DND-41 (cell line): Measurements from ENCODE around the gene LAMC3.
"Not testable (repeated sequence)": the region's sequence is repeated elsewhere in the genome, so short reads cannot be mapped to it uniquely, and the experiment has no call there.

Source experiments
- ATAC-seq: fragments of 200-7000 bp; cut with Tn5 transposase; 3 replicates; pipeline ENCODE4 v1.9.1; 2021; ENCODE audit warnings: low read depth; ENCODE audit not compliant: insufficient read depth
- DNase-seq: peaks from one replicate; pipeline ENCODE4 v3.0.0-alpha.2; 2020
- H2AFZ ChIP-seq: 2 replicates; pipeline ENCODE4 v1.6.0; 2012; ENCODE audit warnings: low read depth, low read length
- H3K27ac ChIP-seq: 2 replicates; pipeline ENCODE4 v1.5.1; 2012; ENCODE audit warnings: low read length, inconsistent platforms
- H3K27me3 ChIP-seq: fragments of 200-600 bp; sonication (generic); 2 replicates; pipeline ENCODE4 v1.6.0; 2012; ENCODE audit warnings: low read length, mild to moderate bottlenecking, inconsistent platforms; ENCODE audit not compliant: insufficient read depth, poor library complexity
- H3K36me3 ChIP-seq: 2 replicates; pipeline ENCODE4 v1.5.1; 2012; ENCODE audit warnings: low read length, inconsistent platforms; ENCODE audit not compliant: insufficient read depth
- H3K4me1 ChIP-seq: 2 replicates; pipeline ENCODE4 v1.5.1; 2012; ENCODE audit warnings: mild to moderate bottlenecking, low read length; ENCODE audit not compliant: insufficient read depth
- H3K4me2 ChIP-seq: 2 replicates; pipeline ENCODE4 v1.6.0; 2012; ENCODE audit warnings: mild to moderate bottlenecking, moderate library complexity, low read length, inconsistent platforms; ENCODE audit not compliant: insufficient read depth
- H3K4me3 ChIP-seq, 2 experiments: fragments of 200-600 bp in 1 of 2; shearing (Covaris generic) in 1 of 2; 2 replicates each; pipeline ENCODE4 v1.5.1; 2012 to 2016; ENCODE audit warnings: inconsistent platforms in 2 of 2, low read length in 2 of 2, mild to moderate bottlenecking in 2 of 2, low read depth in 1 of 2, moderate library complexity in 1 of 2
- H3K79me2 ChIP-seq: 2 replicates; pipeline ENCODE4 v1.6.0; 2012; ENCODE audit warnings: low read length, inconsistent platforms; ENCODE audit not compliant: insufficient read depth
- H3K9ac ChIP-seq: 2 replicates; pipeline ENCODE4 v1.6.0; 2012; ENCODE audit warnings: low read depth, mild to moderate bottlenecking, inconsistent platforms, low read length, moderate library complexity
- H3K9me3 ChIP-seq: 2 replicates; pipeline ENCODE4 v1.5.1; 2012; ENCODE audit warnings: low read length, moderate library complexity, mild to moderate bottlenecking, inconsistent platforms; ENCODE audit not compliant: insufficient read depth, severe bottlenecking
- H4K20me1 ChIP-seq: 2 replicates; pipeline ENCODE4 v1.6.0; 2012; ENCODE audit warnings: low read length; ENCODE audit not compliant: insufficient read depth
- CTCF ChIP-seq: IDR thresholded peaks from 2 replicates; pipeline ENCODE4 v1.5.1; 2012; ENCODE audit warnings: borderline replicate concordance, low read length, moderate library complexity, mild to moderate bottlenecking; ENCODE audit not compliant: poor library complexity, severe bottlenecking; ENCODE audit errors: extremely low read depth
- EZH2 ChIP-seq: IDR thresholded peaks from 3 replicates; pipeline ENCODE4 v1.6.1; 2012; ENCODE audit warnings: borderline replicate concordance, low read depth, mild to moderate bottlenecking, moderate library complexity, low read length, inconsistent platforms; ENCODE audit not compliant: severe bottlenecking

The LAMC3 gene

GRCh38 chr9:131098391-131099101, 89.6 kb downstream of the LAMC3 start:
- ATAC-seq (no peak), DNase-seq (no peak)
- no peaks in the 10 kb centered on the region for H3K4me1 ChIP-seq
- no peaks in the 10 kb centered on the region for H3K9me3 ChIP-seq
- no peak overlapping the region for H2AFZ ChIP-seq
- H3K27me3 ChIP-seq, result no peaks in the 10 kb centered on the region
- no peak overlapping the region for H3K4me3 ChIP-seq
- H3K9ac ChIP-seq, result no peak overlapping the region
- H4K20me1 ChIP-seq, result no peaks in the 10 kb centered on the region
- no peaks in the 10 kb centered on the region for H3K79me2 ChIP-seq
- H3K27ac ChIP-seq, result no peak overlapping the region
- no peak overlapping the region for H3K4me2 ChIP-seq
- H3K36me3 ChIP-seq, result no peaks in the 10 kb centered on the region
- TF ChIP-seq EZH2 (no peak), CTCF (no peak)

DNA sequence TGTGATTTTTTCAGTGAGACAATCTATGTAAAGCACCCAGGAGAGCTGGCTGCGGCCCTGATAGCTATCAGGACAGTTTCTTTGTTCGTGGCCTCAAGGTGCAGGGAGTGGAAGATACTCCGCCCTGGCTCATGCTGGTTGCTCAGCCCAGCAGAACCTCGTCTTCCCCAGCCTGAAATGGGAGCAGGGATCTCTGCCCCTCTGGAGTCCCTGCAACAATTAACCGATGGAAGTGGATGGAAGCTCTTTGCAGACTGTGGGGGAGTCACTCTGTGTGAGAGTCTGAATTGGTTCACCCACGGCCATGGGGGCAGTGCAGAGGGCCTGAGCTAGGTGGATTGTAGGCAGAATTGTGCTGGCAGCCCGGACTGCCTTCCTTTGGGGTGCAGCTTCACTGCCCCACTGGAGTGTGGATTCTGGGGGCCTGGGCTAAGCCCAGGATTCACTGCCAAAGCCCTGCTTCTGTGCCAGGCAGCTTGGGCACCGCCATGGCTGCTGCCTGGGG, 90.2 kb downstream of the LAMC3 start:
- Histone ChIP-seq H3K9ac (no peak overlapping the region), H2AFZ (no peak overlapping the region), H3K27me3 (no peaks in the 10 kb centered on the region), H3K4me2 (no peak overlapping the region), H3K36me3 (no peaks in the 10 kb centered on the region), H3K79me2 (no peaks in the 10 kb centered on the region), H3K4me3 (no peak overlapping the region), H3K4me1 (no peaks in the 10 kb centered on the region), H4K20me1 (no peaks in the 10 kb centered on the region), H3K27ac (no peak overlapping the region), H3K9me3 (no peaks in the 10 kb centered on the region)
- ATAC-seq, result no peak
- no peak for DNase-seq
- TF ChIP-seq EZH2, result no peak
- no peak for TF ChIP-seq CTCF

GRCh38 chr9:131099845-131100244, 90.9 kb downstream of the LAMC3 start:
- H3K36me3 ChIP-seq, H3K79me2 ChIP-seq, H3K27ac ChIP-seq, H4K20me1 ChIP-seq, H3K9ac ChIP-seq, H3K4me2 ChIP-seq, DNase-seq, H3K27me3 ChIP-seq, ATAC-seq, H3K9me3 ChIP-seq, H3K4me1 ChIP-seq, H2AFZ ChIP-seq, H3K4me3 ChIP-seq: not testable (repeated sequence)

DNA sequence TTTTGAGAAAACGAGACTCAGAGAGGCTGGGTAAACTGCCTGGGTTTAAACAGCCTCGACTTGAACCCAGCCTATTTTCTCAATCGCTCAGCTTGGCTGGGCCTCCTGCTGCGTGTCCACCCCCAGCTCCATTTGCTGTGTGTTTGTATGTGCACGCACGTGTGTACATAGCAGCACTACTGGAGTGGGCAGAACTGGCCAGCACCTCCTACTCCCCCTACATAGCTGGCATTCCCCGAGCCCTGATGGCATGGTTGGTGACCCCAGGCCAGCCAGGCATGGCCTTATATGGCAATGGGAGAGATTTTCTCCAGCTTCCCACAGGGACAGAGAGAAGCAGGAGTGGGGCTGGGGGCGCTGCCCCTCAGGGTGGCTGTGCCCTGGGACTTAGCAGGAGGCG, 91.5 kb downstream of the LAMC3 start:
- TF ChIP-seq EZH2 (no peak), CTCF (no peak)
- Histone ChIP-seq H2AFZ (no peak overlapping the region), H3K79me2 (no peaks in the 10 kb centered on the region), H3K9ac (no peak overlapping the region), H3K27me3 (no peaks in the 10 kb centered on the region), H3K4me3 (no peak overlapping the region), H3K4me1 (no peaks in the 10 kb centered on the region), H3K36me3 (no peaks in the 10 kb centered on the region), H4K20me1 (no peaks in the 10 kb centered on the region), H3K9me3 (no peaks in the 10 kb centered on the region), H3K4me2 (no peak overlapping the region), H3K27ac (no peak overlapping the region)
- ATAC-seq, result no peak
- no peak for DNase-seq
